NCI-H510A (cell line): ENCODE results near the gene FBXW2.
"Not testable (repeated sequence)": the region's sequence is repeated elsewhere in the genome, so short reads cannot be mapped to it uniquely, and the experiment has no call there.

Source experiments
- DNase-seq: peaks from one replicate; lab custom pipeline; 2025; lab: John Stamatoyannopoulos, UW

Gene FBXW2

GRCh38 chr9:120778758-120779157 lies 14.5 kb downstream of the FBXW2 start:
- no peak for DNase-seq

GRCh38 chr9:120777229-120777628 lies 16.0 kb downstream of the FBXW2 start:
- no peak for DNase-seq

GRCh38 chr9:120776788-120777187 lies 16.4 kb downstream of the FBXW2 start:
- no peak for DNase-seq

- no peak for DNase-seq
These were observed 17.4 kb downstream of the FBXW2 start for GRCh38 chr9:120775859-120776258.

- DNase-seq: no peak
These were observed 18.5 kb downstream of the FBXW2 start for GRCh38 chr9:120774719-120775118.

GRCh38 chr9:120773256-120773655 lies 20.0 kb downstream of the FBXW2 start:
- no peak for DNase-seq

- DNase-seq: no peak
These were observed 22.3 kb downstream of the FBXW2 start for GRCh38 chr9:120770931-120771330.

- DNase-seq: no peak
These were observed 24.3 kb downstream of the FBXW2 start for GRCh38 chr9:120768886-120769285.

GRCh38 chr9:120768247-120768646 lies 25.0 kb downstream of the FBXW2 start:
- DNase-seq: no peak

- DNase-seq: no peak
These were observed 25.8 kb downstream of the FBXW2 start for GRCh38 chr9:120767451-120767850.

- DNase-seq: no peak
These were observed 27.2 kb downstream of the FBXW2 start for GRCh38 chr9:120765910-120766425.

GRCh38 chr9:120764476-120764875 lies 28.7 kb downstream of the FBXW2 start:
- no peak for DNase-seq

- DNase-seq: no peak
These were observed 32.2 kb downstream of the FBXW2 start for GRCh38 chr9:120761006-120761405.

GRCh38 chr9:120759755-120760400 lies 33.3 kb downstream of the FBXW2 start:
- no peak for DNase-seq

GRCh38 chr9:120758544-120758943 lies 34.7 kb downstream of the FBXW2 start:
- no peak for DNase-seq

GRCh38 chr9:120757026-120757913 lies 35.9 kb downstream of the FBXW2 start:
- no peak for DNase-seq

- no peak for DNase-seq
These were observed 36.7 kb downstream of the FBXW2 start for GRCh38 chr9:120756531-120756930.

GRCh38 chr9:120755810-120756434 lies 37.3 kb downstream of the FBXW2 start:
- no peak for DNase-seq

GRCh38 chr9:120755044-120755443 lies 38.2 kb downstream of the FBXW2 start:
- DNase-seq: no peak

- no peak for DNase-seq
These were observed 42.8 kb downstream of the FBXW2 start for GRCh38 chr9:120750421-120750820.

- not testable (repeated sequence) for DNase-seq
These were observed 46.9 kb downstream of the FBXW2 start for GRCh38 chr9:120746366-120746765.

GRCh38 chr9:120745278-120745677 lies 47.9 kb downstream of the FBXW2 start:
- no peak for DNase-seq

- DNase-seq: no peak
These were observed 50.2 kb downstream of the FBXW2 start for GRCh38 chr9:120742951-120743416.
